OCI-LY3 (cell line): ENCODE measurements around the gene STRIP2.
"Not testable (repeated sequence)": the region's sequence is repeated elsewhere in the genome, so short reads cannot be mapped to it uniquely, and the experiment has no call there.

Experiments
- EZH2phosphoT487 ChIP-seq: fragments of 200-600 bp; shearing (Covaris generic); IDR thresholded peaks from 2 replicates; pipeline ENCODE4 v1.6.1; 2018; ENCODE audit warnings: antibody characterized with exemption, mixed run types, low read depth
- TF ChIP-seq, protein P1 (sequence below): fragments of 200-600, 300-600 bp; sonication (generic); IDR thresholded peaks from 2 replicates; pipeline ENCODE4 v1.5.1; 2014; ENCODE audit warnings: antibody characterized with exemption, low read length, low read depth

DNA sequence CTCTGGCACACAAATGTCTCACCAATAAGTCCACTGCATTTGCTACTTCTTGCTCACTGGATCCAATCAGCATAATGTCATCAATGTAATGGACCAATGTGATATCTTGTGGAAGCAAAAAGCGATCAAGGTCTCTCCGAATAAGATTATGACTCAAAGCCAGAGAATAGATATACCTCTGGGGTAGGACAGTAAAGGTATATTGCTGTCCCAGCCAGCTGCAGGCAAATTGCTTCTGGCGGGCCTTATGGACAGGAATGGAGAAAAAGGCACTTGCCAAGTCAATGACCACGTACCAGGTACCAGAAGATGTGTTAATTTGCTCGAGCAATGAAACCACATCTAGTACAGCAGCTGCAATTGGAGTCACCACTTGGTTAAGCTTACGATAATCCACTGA lies 13.2 kb downstream of the STRIP2 start:
- TF ChIP-seq, protein P1, sequence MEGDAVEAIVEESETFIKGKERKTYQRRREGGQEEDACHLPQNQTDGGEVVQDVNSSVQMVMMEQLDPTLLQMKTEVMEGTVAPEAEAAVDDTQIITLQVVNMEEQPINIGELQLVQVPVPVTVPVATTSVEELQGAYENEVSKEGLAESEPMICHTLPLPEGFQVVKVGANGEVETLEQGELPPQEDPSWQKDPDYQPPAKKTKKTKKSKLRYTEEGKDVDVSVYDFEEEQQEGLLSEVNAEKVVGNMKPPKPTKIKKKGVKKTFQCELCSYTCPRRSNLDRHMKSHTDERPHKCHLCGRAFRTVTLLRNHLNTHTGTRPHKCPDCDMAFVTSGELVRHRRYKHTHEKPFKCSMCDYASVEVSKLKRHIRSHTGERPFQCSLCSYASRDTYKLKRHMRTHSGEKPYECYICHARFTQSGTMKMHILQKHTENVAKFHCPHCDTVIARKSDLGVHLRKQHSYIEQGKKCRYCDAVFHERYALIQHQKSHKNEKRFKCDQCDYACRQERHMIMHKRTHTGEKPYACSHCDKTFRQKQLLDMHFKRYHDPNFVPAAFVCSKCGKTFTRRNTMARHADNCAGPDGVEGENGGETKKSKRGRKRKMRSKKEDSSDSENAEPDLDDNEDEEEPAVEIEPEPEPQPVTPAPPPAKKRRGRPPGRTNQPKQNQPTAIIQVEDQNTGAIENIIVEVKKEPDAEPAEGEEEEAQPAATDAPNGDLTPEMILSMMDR = not testable (repeated sequence)
- TF ChIP-seq EZH2phosphoT487 = not testable (repeated sequence)
